Breast epithelium (tissue), 4 donors: ENCODE data around the gene HOXD4. TPM values are rescaled to one million over a fixed set of nuclear protein-coding genes. Genes with fewer than 3 reads are reported as not detected.

Experiments used
- DNase-seq, 2 donors: peaks; one replicate each; pipeline ENCODE4 v3.0.0-alpha.2; 2019; ENCODE audit warnings: low spot score in 2 of 2
- H3K27ac ChIP-seq, 2 donors: fragments of 200-600 bp; sonication (generic) in 1 of 2; one replicate each; pipeline ENCODE4 v1.5.1; 2016 to 2019; ENCODE audit warnings: mild to moderate bottlenecking in 1 of 2
- H3K27me3 ChIP-seq, 2 donors: fragments of 200-600 bp; sonication (generic) in 1 of 2; one replicate each; pipeline versions ENCODE4 v1.5.1 to v1.6.0; 2017 to 2019; ENCODE audit warnings: control low read depth in 1 of 2, mild to moderate bottlenecking in 1 of 2
- H3K36me3 ChIP-seq: fragments of 200-600 bp; one replicate; pipeline ENCODE4 v1.5.1; 2019
- H3K4me1 ChIP-seq, 2 donors: fragments of 200-600 bp; sonication (generic); one replicate each; pipeline ENCODE4 v1.5.1; 2016 to 2019; ENCODE audit warnings: control low read depth in 1 of 2
- H3K4me3 ChIP-seq, 3 donors: fragments of 200-600 bp; sonication (generic); 1 replicate in 2 of 3; 2 replicates in 1 of 3; pipeline ENCODE4 v1.5.1; 2016 to 2019; ENCODE audit warnings: mild to moderate bottlenecking in 3 of 3, moderate library complexity in 2 of 3
- H3K9me3 ChIP-seq, 2 donors: fragments of 200-600 bp; sonication (generic) in 1 of 2; one replicate each; pipeline ENCODE4 v1.5.1; 2016 to 2019; ENCODE audit warnings: control low read depth in 1 of 2
- CTCF ChIP-seq, 3 donors: fragments of 450-650 bp; IDR thresholded peaks; one replicate each; pipeline ENCODE4 v1.5.1; 2016 to 2017; ENCODE audit warnings: antibody characterized with exemption in 3 of 3, mild to moderate bottlenecking in 3 of 3, moderate library complexity in 3 of 3
- POLR2A ChIP-seq: fragments of 450-650 bp; IDR thresholded peaks from one replicate; pipeline ENCODE4 v1.6.1; 2016; ENCODE audit warnings: antibody characterized with exemption, mild to moderate bottlenecking, moderate library complexity
- POLR2AphosphoS5 ChIP-seq, 3 donors: sonication (generic); formaldehyde crosslinking; IDR thresholded peaks; one replicate each; pipeline ENCODE4 v1.6.1; 2017; ENCODE audit warnings: antibody characterized with exemption in 3 of 3
- intact Hi-C: fragments of 100-400 bp; cut with DNase I; formaldehyde crosslinking; loops from one replicate; pipeline ENCODE4 v1.15.1; 2023; ENCODE audit warnings: low total_unique reads
- total RNA-seq, 3 donors: library from RNA; depleted of rRNA; stranded (reverse); fragments of >200 nt; gene quantifications; one replicate each; pipeline ENCODE4 v1.1.0, GENCODE V29; 2016

HOXD4 gene
- total RNA-seq, 3 donors from 2014 or later, result 1.9 to 5.8 (median 5.6) TPM

GRCh38 chr2:176138923-176139660, 12.3 kb upstream of the HOXD4 start:
- TF ChIP-seq CTCF (IDR thresholded peaks at IDR 0.05), result no peak
- TF ChIP-seq POLR2A, result no peak
- TF ChIP-seq POLR2AphosphoS5 (IDR thresholded peaks at IDR 0.05), result no peak
- H3K4me3 ChIP-seq, result peak overlapping the region; percentile 52 to 82 (median 71)
- no peaks in the 10 kb centered on the region for H3K36me3 ChIP-seq
- peaks cover 0 to 8% of the 10 kb centered on the region in 2 donors for H3K4me1 ChIP-seq
- intact Hi-C loops, result loop anchor here (5.0 to 10.0 kb wide), 2 partner anchors 498 to 1006 kb away; no protein-coding TSS in a partner anchor
- no peaks in the 10 kb centered on the region for H3K9me3 ChIP-seq
- H3K27me3 ChIP-seq, result peaks cover 0 to 83% of the 10 kb centered on the region in 2 donors
- H3K27ac ChIP-seq, result peak overlapping the region; percentile 62 to 97
- no peak for DNase-seq

GRCh38 chr2:176139661-176140512, 11.5 kb upstream of the HOXD4 start:
- no peak for DNase-seq
- peaks cover 0 to 8% of the 10 kb centered on the region in 2 donors for H3K4me1 ChIP-seq
- peak overlapping the region; percentile 52 to 82 (median 71) for H3K4me3 ChIP-seq
- no peak for TF ChIP-seq CTCF (IDR thresholded peaks at IDR 0.05)
- TF ChIP-seq POLR2A, result no peak
- TF ChIP-seq POLR2AphosphoS5 (IDR thresholded peaks at IDR 0.05), result peak in 1 of 3 donors; percentile 9
- no peaks in the 10 kb centered on the region for H3K9me3 ChIP-seq
- intact Hi-C loops, result loop anchor here (5.0 to 10.0 kb wide), 2 partner anchors 497 to 1005 kb away; no protein-coding TSS in a partner anchor
- no peaks in the 10 kb centered on the region for H3K36me3 ChIP-seq
- peaks cover 0 to 77% of the 10 kb centered on the region in 2 donors for H3K27me3 ChIP-seq
- peak overlapping the region; percentile 62 to 97 for H3K27ac ChIP-seq

- Histone ChIP-seq H3K4me1 (peaks cover 0 to 8% of the 10 kb centered on the region in 2 donors), H3K36me3 (no peaks in the 10 kb centered on the region), H3K27ac (peak overlapping the region; percentile 62 to 97), H3K4me3 (peak overlapping the region; percentile 52 to 82 (median 71)), H3K9me3 (no peaks in the 10 kb centered on the region), H3K27me3 (peaks cover 0 to 82% of the 10 kb centered on the region in 2 donors)
- DNase-seq, result no peak
- peak in 2 of 3 donors; percentile 46 to 68 for TF ChIP-seq POLR2AphosphoS5 (IDR thresholded peaks at IDR 0.05)
- peak; percentile 42 to 97 (median 82) for TF ChIP-seq CTCF (IDR thresholded peaks at IDR 0.05)
- TF ChIP-seq POLR2A, result no peak
- intact Hi-C loops, result no loop called here
These were observed 10.6 kb upstream of the HOXD4 start for GRCh38 chr2:176140513-176141317.

GRCh38 chr2:176142281-176142680, 9.1 kb upstream of the HOXD4 start:
- Histone ChIP-seq H3K4me1 (peaks cover 0 to 8% of the 10 kb centered on the region in 2 donors), H3K27me3 (peaks cover 0 to 82% of the 10 kb centered on the region in 2 donors), H3K9me3 (no peaks in the 10 kb centered on the region), H3K4me3 (no peak overlapping the region), H3K36me3 (no peaks in the 10 kb centered on the region), H3K27ac (no peak overlapping the region)
- DNase-seq, result no peak
- TF ChIP-seq POLR2AphosphoS5 (IDR thresholded peaks at IDR 0.05) (no peak), POLR2A (no peak), CTCF (IDR thresholded peaks at IDR 0.05) (no peak)
- intact Hi-C loops, result no loop called here
